ENCODE data around the gene ERC1.
A peak's percentile ranks its signal among the peaks of the same experiment; 100 is the strongest.
"Not testable (repeated sequence)": the region's sequence is repeated elsewhere in the genome, so short reads cannot be mapped to it uniquely, and the experiment has no call there.

ERC1 gene

GRCh38 chr12:1198854-1199253, 207.8 kb downstream of the ERC1 start:
- DNase-seq = not testable (repeated sequence)

GRCh38 chr12:1199700-1200099, 208.7 kb downstream of the ERC1 start:
- no peak for DNase-seq

- DNase-seq = no peak
Observed at GRCh38 chr12:1201030-1201429, 210.0 kb downstream of the ERC1 start.

GRCh38 chr12:1201886-1202285, 210.9 kb downstream of the ERC1 start:
- DNase-seq = no peak

DNA sequence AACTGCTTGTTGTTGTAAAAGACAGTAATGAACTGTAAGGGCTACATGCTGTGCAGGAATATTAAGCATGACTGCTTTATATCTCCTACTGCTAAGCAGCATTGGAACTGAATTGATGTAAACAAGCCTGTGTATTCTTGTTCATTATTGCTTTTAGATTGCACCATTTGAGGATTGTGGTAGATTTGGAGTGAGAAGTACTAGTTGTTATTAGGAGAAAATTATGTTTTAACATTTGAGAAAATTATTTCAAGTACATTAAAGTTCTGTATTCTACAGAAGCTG, 212.7 kb downstream of the ERC1 start:
- no peak for DNase-seq

DNA sequence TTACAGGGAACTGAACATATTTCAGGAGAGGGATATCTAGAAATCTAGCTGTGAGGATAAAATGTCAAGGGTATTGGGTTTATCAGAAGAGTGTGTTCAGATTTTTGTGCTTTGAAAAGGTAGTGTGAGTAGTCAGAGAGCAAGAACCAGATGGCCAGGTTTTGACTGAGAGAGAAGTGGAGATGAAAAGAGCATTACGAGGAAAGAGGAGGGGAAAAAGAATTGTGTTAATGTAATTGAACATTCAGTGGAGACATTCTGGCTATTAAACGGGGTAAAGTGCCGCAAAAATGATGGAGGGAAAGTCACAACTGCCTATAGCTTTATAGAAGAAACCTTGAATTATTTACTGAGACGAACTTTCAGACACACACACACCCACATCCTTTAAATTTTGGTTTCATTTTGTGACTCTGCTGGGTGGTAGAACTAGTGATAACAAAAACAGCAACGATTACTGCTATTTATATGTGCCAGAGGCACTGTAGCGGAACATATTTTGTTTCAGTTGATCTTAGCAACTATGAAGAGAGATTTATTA, 213.6 kb downstream of the ERC1 start:
- peak; percentile 18 for DNase-seq

DNA sequence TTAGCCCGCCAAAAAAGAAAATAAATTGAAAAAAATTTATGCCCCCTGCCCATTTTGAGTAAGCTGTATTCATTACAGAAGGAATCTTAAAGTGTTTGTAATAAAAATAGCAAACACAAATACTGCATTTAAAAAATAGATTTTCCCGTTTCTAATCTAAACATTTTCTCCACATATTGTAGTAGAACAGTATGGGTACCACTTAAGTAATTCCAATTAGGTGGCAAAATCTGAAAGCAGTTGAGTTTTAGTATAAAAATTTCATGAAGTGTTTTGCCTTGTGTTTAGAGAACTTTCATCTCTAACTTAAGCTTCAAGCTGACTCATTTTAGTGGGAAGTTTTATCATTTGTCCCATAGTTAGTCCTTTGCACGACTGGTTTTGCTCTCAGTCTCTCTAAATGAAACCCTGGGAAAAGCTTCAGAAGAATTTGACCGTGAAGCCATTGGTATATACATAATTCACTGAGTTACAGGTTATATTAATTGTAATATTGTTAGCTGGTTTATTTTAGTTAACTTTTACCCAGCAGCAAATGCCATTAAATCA, 214.6 kb downstream of the ERC1 start:
- DNase-seq = no peak

DNA sequence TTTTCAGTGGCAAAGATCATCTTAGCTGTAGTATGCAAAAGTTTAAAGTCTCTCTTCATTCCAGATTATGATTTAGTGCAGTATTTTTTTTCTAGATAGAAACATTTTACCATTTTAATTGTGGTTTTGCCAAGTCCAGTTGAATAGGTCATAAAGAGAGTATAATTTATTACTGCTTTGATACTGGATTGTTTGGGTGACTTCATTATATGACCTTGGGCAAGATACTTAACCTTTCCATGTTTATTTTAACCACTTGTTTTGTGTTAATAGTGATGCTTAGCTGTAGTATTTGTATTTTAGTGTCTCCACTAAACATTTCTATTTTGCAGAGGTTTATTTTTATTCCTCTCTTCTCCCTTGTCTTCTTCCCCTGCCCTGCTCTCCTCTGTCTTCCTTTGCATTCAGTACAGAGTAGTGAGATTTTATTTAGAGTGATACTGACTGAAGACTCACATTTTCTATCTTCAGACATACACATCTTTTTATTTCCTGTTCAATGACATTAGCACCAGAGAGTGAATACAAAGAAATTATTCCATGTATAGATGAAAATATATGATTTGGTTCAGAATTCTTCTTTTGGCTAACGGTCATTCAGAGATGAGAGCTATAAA, 215.2 kb downstream of the ERC1 start:
- DNase-seq = no peak

DNA sequence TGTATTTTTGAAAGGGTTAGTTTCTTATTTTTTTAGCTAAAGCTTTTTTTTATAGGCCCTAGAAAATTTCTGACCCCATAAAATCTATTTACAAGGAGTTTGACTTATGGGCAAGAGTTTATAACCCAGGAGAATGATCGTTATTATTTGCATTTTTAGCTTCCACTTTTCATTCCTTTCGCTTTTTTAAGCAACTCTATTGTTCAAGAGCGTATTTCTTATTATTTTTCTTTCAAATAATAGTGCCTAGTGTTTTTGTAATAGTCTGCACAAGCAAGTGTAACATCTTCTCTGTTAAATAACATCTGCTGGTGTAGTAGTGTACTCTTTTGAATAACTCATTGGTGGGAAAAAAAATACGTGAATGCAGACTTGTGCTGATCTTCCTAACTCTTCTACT, 216.3 kb downstream of the ERC1 start:
- DNase-seq = no peak

GRCh38 chr12:1208719-1209118, 217.7 kb downstream of the ERC1 start:
- DNase-seq = not testable (repeated sequence)

DNA sequence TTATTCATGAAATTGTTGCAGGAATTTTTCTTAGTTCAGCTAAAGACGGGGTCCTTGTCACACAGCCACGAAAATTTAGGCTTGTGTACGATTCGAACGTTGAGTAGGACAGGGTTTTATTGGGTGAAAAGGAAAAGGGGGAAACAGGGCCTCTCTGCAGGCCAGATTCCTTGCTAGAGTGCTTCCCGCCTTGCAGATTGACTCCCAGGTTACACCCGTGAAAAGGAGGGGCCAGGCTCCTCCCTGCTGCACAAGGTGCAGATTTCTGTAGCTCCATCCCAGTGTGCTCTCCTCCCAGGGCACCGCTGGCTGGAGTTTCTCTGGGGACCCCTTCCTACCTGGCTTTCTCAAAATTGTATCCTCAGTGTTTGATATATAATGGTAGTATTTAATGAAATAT, 221.5 kb downstream of the ERC1 start:
- DNase-seq = no peak

- DNase-seq = no peak
Observed at GRCh38 chr12:1213205-1213604, 222.2 kb downstream of the ERC1 start.

GRCh38 chr12:1213618-1214205, 222.7 kb downstream of the ERC1 start:
- DNase-seq = no peak

DNA sequence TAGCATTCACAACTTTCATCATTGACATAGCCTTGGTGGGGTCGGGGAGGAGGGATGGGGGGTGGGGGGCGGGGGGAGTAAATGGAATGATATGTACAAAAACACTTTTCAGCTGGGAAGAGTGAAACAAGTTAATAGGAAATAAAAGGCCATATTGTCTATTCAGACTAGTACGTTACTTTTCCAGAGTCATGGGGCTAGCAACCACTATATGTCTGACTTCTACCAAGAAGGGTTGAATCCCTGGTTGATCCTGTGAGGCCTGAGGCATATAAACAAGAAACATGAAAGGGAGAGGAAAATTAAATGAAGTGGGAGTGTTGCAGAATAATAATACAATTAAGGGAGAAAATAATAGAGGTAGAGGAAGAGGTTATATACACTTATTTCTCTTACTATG, 225.5 kb downstream of the ERC1 start:
- no peak for DNase-seq

DNA sequence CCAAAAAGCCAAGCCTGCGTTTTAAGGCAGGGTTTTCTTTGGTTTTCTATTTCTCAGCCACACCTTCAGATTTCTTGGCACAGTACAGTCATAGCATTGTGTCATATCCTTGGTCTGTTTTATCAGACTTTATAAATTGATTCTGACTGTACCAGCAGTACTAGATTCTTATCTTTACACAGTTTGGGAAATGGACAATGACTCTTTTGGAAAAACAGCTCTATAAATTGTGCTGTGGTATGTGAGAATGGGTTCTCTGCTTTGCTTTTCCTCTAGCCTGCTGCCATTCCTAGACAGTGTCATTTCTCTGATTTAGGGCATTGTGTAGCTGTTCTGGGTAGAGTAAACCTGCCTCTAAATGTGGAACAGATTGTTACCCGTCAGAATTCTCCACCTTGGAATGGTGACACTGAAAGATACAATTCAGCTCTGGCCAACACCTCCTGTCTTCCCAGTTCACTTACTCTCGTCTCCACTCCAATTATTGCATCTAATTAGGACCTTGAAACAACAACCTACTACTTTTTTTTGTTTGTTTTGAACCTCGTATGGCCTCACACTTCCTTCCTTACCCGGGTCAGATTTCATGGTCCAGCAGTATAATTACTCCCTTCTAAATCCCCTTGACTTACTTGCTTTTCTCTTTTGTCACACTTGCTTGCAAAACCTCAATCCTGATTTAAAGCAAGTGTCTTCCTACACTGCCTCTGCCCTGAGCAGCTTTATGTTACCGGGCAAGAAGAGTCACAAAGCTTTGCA, 226.3 kb downstream of the ERC1 start:
- no peak for DNase-seq

DNA sequence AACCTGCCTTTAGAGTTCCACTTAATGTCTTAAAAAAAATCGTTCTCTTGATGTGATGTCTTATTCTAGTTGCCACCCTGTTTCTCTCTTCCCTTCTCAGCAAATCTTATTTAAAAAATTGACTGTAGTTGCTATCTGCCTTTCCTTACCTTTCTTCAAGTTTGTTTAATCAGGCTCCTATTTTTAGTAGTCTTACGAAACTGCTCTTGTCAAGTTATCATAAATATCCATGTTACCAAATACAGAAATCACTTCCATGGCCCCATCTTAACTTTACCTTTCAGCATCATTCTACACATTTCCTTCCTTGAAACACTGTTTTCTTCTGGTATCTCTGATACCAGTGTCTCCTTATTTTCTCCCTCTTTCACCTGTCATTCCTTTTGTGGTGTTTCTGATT, 227.3 kb downstream of the ERC1 start:
- no peak for DNase-seq

DNA sequence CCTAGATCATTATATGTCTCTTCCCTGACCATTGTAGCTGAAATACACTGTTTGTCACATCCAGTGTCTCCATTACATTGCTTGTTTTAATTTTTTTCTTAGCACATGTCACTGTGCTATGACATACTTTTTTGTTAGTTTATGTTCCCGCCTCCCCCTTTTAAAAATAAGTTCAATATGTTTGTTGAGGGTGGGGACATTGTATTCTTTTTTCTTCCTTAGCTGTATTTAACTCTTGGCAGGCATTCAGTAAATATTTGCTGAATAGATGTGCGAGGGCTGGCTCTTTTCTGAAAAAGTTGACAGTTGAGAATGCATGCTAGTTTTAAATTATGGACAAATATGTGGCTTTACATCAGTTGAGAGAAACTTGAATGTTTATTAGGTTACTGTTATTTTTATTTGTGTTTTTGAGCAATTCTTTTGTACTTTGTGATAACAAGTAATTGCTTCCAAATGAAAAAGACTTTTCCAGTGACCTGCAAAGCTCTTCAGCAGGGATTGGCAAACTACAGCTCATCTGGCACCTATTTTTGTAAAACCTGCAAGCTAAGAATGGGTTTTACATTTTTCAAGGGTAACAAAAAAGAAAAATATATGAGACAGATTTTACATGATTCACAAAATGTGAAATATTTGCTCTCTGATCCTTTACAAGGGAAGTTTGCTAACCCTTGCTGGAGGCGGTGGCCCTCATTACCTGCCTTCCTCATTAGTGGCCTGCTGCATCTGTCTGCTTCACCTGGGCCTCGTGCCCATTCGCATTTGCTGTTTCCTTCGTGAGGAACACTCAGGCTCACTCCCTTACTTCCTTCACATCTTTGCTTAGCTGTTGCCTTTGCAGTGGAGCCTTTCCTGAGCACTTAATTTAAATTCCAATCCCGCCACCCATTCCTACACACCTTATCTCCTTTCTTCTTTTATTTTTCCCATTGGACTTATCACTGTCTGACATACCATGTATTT, 229.4 kb downstream of the ERC1 start:
- no peak for DNase-seq

DNA sequence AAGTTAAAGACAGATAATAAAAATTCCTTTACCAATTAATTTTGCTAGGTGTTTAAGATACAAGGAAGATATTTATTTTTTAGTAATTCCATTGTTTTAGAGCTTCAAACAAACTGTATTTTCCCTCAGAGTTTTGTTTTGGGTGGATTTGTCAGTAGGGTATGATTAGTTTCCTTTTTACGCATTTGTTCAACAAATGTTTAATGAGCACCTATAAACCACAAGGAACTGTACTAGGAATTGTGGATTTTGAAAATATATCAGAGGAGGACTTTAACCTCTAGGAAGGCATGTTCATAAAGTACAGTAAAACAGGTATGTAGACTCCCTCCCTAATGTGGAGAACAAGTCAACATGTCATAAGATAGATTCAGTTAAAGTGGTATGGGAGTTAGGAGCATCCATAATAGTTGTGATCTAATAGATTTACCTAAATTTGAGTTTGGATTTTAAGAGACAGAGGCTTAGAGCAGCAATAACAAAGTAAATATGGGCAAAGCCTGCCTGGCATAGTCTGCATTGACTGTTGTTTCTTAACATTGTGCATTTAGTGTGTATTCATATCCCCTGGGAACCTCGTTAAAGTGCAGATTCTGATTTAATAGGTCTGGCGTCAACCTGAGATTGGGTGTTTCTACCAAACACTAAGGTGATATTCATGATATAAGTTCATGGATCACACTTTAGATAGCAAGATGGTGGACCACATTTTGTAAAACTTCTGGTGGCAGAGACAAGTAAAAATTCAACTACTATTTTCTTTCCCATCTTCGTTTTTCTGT, 232.0 kb downstream of the ERC1 start:
- no peak for DNase-seq

- DNase-seq = no peak
Observed at GRCh38 chr12:1226951-1227350, 235.9 kb downstream of the ERC1 start.

- DNase-seq = no peak
Observed at GRCh38 chr12:1234073-1234472, 243.1 kb downstream of the ERC1 start.

DNA sequence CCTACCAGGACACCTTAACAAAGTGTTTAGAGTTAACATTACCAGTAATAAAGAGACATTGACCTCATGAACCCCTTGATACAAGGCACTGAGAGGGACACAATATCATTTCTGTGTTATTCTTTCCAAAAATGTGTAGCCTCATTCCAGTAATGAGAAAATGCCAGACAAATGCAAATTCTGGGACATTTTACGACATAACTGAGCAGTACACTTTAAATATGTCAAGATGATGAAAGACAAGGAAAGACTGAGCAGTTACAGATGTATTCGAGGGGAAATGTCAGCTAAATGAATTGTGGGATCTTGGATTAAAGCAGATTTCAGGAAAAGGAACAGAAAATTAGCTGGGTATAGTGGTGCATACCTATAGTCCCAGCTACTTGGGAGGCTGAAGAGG, 255.6 kb downstream of the ERC1 start:
- DNase-seq = no peak

GRCh38 chr12:1250641-1251040, 259.6 kb downstream of the ERC1 start:
- DNase-seq = no peak
